Superior temporal gyrus (tissue), 1 donor: ENCODE data around the gene OFD1.

ENCODE experiments used
- DNase-seq: peaks from one replicate; pipeline ENCODE4 v3.0.0-alpha.2; 2016; ENCODE audit errors: extremely low spot score

The OFD1 gene

GRCh38 chrX:13752141-13752540, 17.6 kb downstream of the OFD1 start:
- DNase-seq = no peak

GRCh38 chrX:13752646-13753045, 18.1 kb downstream of the OFD1 start:
- no peak for DNase-seq

DNA sequence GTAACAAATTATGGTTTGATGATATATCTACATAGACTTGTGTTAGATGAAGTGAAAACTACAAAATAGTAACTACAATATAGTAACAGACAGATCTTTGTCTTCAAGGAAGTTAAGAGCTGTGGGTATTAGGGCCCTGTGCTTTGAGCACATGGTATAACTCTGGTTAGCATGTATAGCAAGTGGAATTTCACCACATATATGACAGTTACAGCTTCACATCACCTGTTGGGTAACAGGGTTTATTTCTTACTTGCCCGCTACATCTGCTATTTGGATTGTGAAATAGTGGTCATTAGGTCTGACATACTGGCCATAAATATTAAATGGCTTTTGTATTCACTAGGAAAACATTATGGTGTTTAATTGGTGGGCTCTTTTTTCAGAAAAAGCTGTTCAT, 20.2 kb downstream of the OFD1 start:
- DNase-seq = no peak

DNA sequence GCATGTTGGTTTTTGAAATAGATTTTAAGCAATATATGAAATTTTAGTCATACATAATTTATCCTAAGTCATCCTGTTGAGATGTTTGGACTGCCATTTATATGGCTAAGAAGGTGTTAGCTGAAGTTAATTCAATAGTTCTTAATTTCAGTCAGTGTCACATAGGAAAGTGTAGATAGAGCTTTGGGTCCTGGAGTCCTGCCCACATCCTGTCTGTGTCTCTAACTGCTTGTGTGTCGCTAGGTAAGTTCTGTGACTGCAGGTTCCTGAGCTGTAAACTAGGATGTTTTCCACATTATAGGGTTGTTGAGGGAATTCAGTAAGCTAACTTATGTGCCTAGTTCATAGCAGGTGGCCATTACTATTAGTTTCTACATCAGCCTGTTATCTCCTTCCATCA, 20.7 kb downstream of the OFD1 start:
- DNase-seq = no peak

GRCh38 chrX:13756381-13756780, 21.8 kb downstream of the OFD1 start:
- no peak for DNase-seq

GRCh38 chrX:13759152-13759718, 24.7 kb downstream of the OFD1 start:
- DNase-seq = no peak

GRCh38 chrX:13760426-13760825, 25.9 kb downstream of the OFD1 start:
- no peak for DNase-seq

GRCh38 chrX:13761606-13762414, 27.3 kb downstream of the OFD1 start:
- DNase-seq = peak; percentile 8

- peak; percentile 69 for DNase-seq
These were observed 28.9 kb downstream of the OFD1 start for GRCh38 chrX:13763489-13763888.

GRCh38 chrX:13764281-13764680, 29.7 kb downstream of the OFD1 start:
- peak; percentile 40 for DNase-seq

DNA sequence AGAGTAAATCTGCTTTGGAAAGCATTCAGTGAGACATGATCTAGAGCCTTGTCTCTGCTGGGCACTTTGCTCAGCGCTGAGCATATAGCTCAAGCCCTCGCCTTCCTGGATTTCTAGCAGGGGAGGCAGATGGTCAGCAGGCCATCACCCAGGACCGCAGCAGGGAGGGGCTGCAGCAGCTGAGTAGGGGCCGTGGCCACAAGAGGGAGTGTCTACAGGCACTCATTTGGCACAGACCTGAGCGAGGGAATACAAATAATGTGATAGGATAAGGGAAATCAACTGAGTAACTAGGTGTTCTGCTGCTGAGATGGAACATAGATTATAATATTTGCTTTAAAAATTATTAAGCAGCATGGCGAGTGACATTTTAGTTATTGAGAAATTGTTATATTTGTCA, 30.2 kb downstream of the OFD1 start:
- DNase-seq = peak; percentile 40

DNA sequence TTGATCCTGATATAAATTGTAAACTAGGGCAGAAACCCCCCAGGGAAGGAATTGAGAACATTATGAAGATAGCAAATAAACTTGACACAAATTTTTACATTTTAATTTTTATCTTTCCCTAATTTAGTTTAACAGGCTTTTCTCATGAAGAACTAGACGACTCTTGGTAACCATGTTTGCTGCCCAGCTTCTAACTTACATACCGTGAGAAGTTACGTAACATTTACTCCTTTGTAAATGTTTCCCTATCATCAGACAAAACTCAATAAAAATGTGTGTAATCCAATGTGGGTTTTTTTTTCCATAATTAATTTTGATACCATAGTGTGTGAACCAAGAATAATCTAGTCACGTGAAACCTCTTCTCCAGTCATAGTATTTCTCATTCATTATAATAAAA, 34.4 kb downstream of the OFD1 start:
- peak; percentile 9 for DNase-seq

DNA sequence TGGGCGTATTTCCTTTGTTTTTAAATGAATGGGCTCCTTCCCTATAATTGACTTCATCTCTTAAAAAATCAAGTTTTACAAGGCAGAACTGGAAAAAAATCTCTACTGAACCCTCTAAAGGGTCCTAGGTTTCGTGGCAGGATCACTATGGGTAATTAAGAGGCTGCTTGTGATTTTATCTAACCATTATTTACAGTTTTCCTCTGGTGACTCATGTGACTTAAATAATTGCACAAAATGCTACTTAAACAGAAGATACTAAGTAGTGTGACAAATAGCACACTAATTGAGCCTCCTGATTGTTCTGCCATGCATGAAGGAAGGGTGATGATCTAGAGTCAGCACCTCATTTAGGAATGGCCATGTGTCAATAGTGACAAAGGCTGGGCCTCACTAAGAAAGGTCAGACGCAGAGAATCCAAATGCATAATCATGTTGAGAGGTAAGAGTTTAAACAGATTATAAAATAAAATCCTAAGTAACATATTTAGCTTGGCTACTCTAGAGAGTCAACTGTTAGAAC, 35.5 kb downstream of the OFD1 start:
- DNase-seq = peak; percentile 10

DNA sequence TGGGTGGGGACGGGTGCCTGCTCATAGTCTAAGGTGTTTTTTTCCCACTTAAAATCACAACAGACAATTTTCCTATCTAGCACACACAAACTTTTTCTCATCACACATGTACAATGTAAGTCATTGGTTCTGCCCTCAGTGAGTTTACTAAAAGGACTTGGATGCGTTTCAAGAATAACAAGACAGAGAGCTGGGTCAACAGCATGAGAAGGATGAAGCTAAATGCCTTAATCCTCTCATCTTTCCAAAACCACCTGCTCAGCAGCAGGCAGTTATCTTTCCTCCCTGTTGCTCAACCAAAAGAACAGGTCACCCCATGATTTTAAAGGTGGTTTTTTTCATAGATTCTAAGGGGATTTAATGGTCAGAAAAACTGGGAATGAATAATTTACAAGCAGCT, 40.1 kb downstream of the OFD1 start:
- no peak for DNase-seq

- no peak for DNase-seq
These were observed 41.3 kb downstream of the OFD1 start for GRCh38 chrX:13775837-13776236.

DNA sequence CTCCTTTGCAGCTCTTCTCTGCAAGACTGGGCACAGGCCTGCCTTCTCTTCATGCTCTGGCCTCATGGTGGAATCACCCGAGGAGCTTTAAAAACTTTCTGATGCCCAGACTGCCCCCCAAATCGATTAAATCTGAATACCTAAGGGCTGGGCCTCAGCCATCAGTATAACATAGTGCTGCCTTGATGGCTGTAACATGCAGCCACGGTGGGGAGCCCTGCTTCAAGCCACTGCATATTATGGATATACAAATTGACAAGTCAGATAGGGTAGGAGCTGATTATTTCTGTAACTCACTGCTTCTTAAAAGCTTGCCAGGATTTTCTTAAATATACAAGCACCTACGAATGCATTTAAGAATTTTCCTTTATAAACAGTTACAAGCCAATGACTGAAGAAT, 41.8 kb downstream of the OFD1 start:
- no peak for DNase-seq

DNA sequence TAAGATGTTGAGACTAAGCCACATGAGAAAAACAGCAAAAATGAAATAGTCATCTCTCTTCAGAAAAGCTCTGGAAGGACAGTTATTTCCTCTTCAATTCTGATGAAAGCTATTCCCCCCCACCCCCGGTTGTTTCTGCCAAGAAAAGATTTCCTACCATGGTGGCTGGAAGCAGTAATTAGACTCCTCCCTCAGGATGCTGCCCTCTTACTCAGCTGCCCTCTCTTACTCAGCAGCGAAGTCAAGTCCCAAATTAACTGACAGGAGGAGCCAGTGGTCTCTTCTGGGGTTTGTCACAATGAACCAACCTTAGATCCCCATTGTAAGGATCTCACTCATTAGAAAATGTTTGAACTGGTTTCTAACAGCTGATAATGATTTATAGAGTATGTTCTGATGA, 44.4 kb downstream of the OFD1 start:
- DNase-seq = no peak

- no peak for DNase-seq
These were observed 46.4 kb downstream of the OFD1 start for GRCh38 chrX:13780868-13781427.

- no peak for DNase-seq
These were observed 51.5 kb downstream of the OFD1 start for GRCh38 chrX:13786048-13786447.

- DNase-seq = no peak
These were observed 55.9 kb downstream of the OFD1 start for GRCh38 chrX:13790206-13791131.

- DNase-seq = no peak
These were observed 56.6 kb downstream of the OFD1 start for GRCh38 chrX:13791145-13791544.

- DNase-seq = peak; percentile 79
These were observed 57.0 kb downstream of the OFD1 start for GRCh38 chrX:13791559-13791958.
